Measurements from ENCODE around the gene FRY. TPM values are rescaled to one million over a fixed set of nuclear protein-coding genes. Genes with fewer than 3 reads are reported as not detected.
A peak's percentile ranks its signal among the peaks of the same experiment; 100 is the strongest.
"Not testable (repeated sequence)": the region's sequence is repeated elsewhere in the genome, so short reads cannot be mapped to it uniquely, and the experiment has no call there.

Gene FRY
- total and polyA plus RNA-seq, 2 donors from 2014 or later: 21.8 to 69.5 TPM

GRCh38 chr13:32056316-32056715 is 24.7 kb downstream of the FRY start:
- no peaks in the 10 kb centered on the region for H3K27me3 ChIP-seq (ENCODE audit: control insufficient read depth, insufficient read depth, low read length)
- H3K36me3 ChIP-seq (ENCODE audit: control insufficient read depth in 2 of 3, insufficient read depth in 3 of 3, low read length in 3 of 3): no peaks in the 10 kb centered on the region
- no peak for FAIRE-seq
- peaks cover 0 to 2% (median 0%) of the 10 kb centered on the region in 3 donors for H3K4me1 ChIP-seq (ENCODE audit: control insufficient read depth in 2 of 3, insufficient read depth in 2 of 3, low read depth in 1 of 3, low read length in 3 of 3)
- no peak overlapping the region for H3K4me3 ChIP-seq (ENCODE audit: low read length in 3 of 3)
- no peak for TF ChIP-seq CTCF (IDR thresholded peaks at IDR 0.05; ENCODE audit: borderline replicate concordance, extremely low read depth, insufficient read depth)
- no peak overlapping the region for H3K9ac ChIP-seq (ENCODE audit: low read length in 3 of 3)
- H3K9me3 ChIP-seq (ENCODE audit: control insufficient read depth in 2 of 3, insufficient read depth in 1 of 3, low read length in 3 of 3): no peaks in the 10 kb centered on the region
- H3K27ac ChIP-seq (ENCODE audit: low read depth in 2 of 2, low read length in 2 of 2): no peak overlapping the region
- no peak for DNase-seq
- intact Hi-C loops (cut with DNase I): no loop called here

GRCh38 chr13:32057325-32057724 is 25.8 kb downstream of the FRY start:
- H3K36me3 ChIP-seq (ENCODE audit: control insufficient read depth in 2 of 3, insufficient read depth in 3 of 3, low read length in 3 of 3); H3K4me3 ChIP-seq (ENCODE audit: low read length in 3 of 3); H3K9ac ChIP-seq (ENCODE audit: low read length in 3 of 3); DNase-seq; H3K27ac ChIP-seq (ENCODE audit: low read depth in 2 of 2, low read length in 2 of 2); FAIRE-seq; H3K9me3 ChIP-seq (ENCODE audit: control insufficient read depth in 2 of 3, insufficient read depth in 1 of 3, low read length in 3 of 3); H3K4me1 ChIP-seq (ENCODE audit: control insufficient read depth in 2 of 3, insufficient read depth in 2 of 3, low read depth in 1 of 3, low read length in 3 of 3); intact Hi-C loops (cut with DNase I); H3K27me3 ChIP-seq (ENCODE audit: control insufficient read depth, insufficient read depth, low read length): not testable (repeated sequence)

GRCh38 chr13:32059511-32059984 is 28.0 kb downstream of the FRY start:
- DNase-seq (peak in 1 of 5 donors; percentile 8), FAIRE-seq (no peak)
- no peaks in the 10 kb centered on the region for H3K9me3 ChIP-seq (ENCODE audit: control insufficient read depth in 2 of 3, insufficient read depth in 1 of 3, low read length in 3 of 3)
- no peak overlapping the region for H3K9ac ChIP-seq (ENCODE audit: low read length in 3 of 3)
- H3K27ac ChIP-seq (ENCODE audit: low read depth in 2 of 2, low read length in 2 of 2): no peak overlapping the region
- intact Hi-C loops (cut with DNase I): no loop called here
- no peaks in the 10 kb centered on the region for H3K36me3 ChIP-seq (ENCODE audit: control insufficient read depth in 2 of 3, insufficient read depth in 3 of 3, low read length in 3 of 3)
- H3K27me3 ChIP-seq (ENCODE audit: control insufficient read depth, insufficient read depth, low read length): no peaks in the 10 kb centered on the region
- TF ChIP-seq CTCF (IDR thresholded peaks at IDR 0.05; ENCODE audit: borderline replicate concordance, extremely low read depth, insufficient read depth): no peak
- H3K4me3 ChIP-seq (ENCODE audit: low read length in 3 of 3): no peak overlapping the region
- H3K4me1 ChIP-seq (ENCODE audit: control insufficient read depth in 2 of 3, insufficient read depth in 2 of 3, low read depth in 1 of 3, low read length in 3 of 3): peaks cover 0 to 2% (median 0%) of the 10 kb centered on the region in 3 donors

GRCh38 chr13:32060401-32060878 is 28.9 kb downstream of the FRY start:
- FAIRE-seq: no peak
- Histone ChIP-seq H3K9me3 (ENCODE audit: control insufficient read depth in 2 of 3, insufficient read depth in 1 of 3, low read length in 3 of 3) (no peaks in the 10 kb centered on the region), H3K4me1 (ENCODE audit: control insufficient read depth in 2 of 3, insufficient read depth in 2 of 3, low read depth in 1 of 3, low read length in 3 of 3) (peaks cover 0 to 2% (median 0%) of the 10 kb centered on the region in 3 donors), H3K27ac (ENCODE audit: low read depth in 2 of 2, low read length in 2 of 2) (no peak overlapping the region), H3K27me3 (ENCODE audit: control insufficient read depth, insufficient read depth, low read length) (no peaks in the 10 kb centered on the region), H3K9ac (ENCODE audit: low read length in 3 of 3) (no peak overlapping the region), H3K4me3 (ENCODE audit: low read length in 3 of 3) (no peak overlapping the region), H3K36me3 (ENCODE audit: control insufficient read depth in 2 of 3, insufficient read depth in 3 of 3, low read length in 3 of 3) (no peaks in the 10 kb centered on the region)
- no peak for TF ChIP-seq CTCF (IDR thresholded peaks at IDR 0.05; ENCODE audit: borderline replicate concordance, extremely low read depth, insufficient read depth)
- DNase-seq: peak in 3 of 5 donors; percentile 16 to 59 (median 51)
- intact Hi-C loops (cut with DNase I): no loop called here

All from kidney (tissue), 14 donors.